ENCODE results near the gene EIF4H. TPM values are rescaled to one million over a fixed set of nuclear protein-coding genes. Genes with fewer than 3 reads are reported as not detected.

The EIF4H gene
- total and polyA plus RNA-seq, 4 donors, result 125 to 250 (median 223) TPM

DNA sequence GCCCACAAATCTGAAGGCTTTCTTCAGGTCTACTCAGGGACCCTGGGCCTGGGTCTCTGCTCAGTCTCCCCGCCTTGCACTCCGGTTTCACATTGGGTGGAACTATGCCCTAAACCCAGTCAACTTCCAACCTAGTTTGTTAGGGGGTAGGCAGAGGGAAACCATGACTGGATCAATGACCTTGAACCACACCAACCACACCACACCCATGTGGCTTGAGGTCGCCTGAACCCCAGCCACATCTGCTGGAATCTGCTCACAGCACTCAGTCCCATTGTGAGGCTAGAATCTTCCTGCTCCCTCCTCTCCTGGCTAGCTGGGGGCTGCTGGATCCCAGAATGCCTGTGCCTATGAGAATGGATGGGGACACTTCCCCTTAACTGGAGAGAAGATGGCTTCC, 62.1 kb downstream of the EIF4H start:
- 86 to 89% methylated on average over 3 of the region's 3 CpGs for WGBS, 2 donors
- Histone ChIP-seq H3K4me3 (no peak overlapping the region), H3K36me3 (ENCODE audit: control insufficient read depth in 4 of 4, insufficient read depth in 4 of 4, low read length in 4 of 4) (peaks cover 7 to 52% (median 40%) of the 10 kb centered on the region in 4 donors), H3K27ac (ENCODE audit: low read depth in 1 of 2, low read length in 1 of 2) (no peak overlapping the region), H3K4me1 (ENCODE audit: control insufficient read depth in 5 of 5, insufficient read depth in 5 of 5, low read length in 5 of 5) (no peaks in the 10 kb centered on the region), H3K9me3 (ENCODE audit: control insufficient read depth in 4 of 4, insufficient read depth in 3 of 4, low read length in 3 of 4) (no peaks in the 10 kb centered on the region), H3K27me3 (ENCODE audit: control insufficient read depth in 3 of 3, insufficient read depth in 3 of 3, low read length in 2 of 3) (no peaks in the 10 kb centered on the region), H3K9ac (ENCODE audit: insufficient read depth in 1 of 2, low read length in 2 of 2) (no peak overlapping the region)
- no peak for TF ChIP-seq CTCF (IDR thresholded peaks at IDR 0.05; ENCODE audit: control extremely low read depth, extremely low read depth)
- no peak for ATAC-seq (ENCODE audit: insufficient read depth, low FRiP score)
- no peak for DNase-seq

GRCh38 chr7:74240482-74240881, 66.3 kb downstream of the EIF4H start:
- Histone ChIP-seq H3K4me1 (ENCODE audit: control insufficient read depth in 5 of 5, insufficient read depth in 5 of 5, low read length in 5 of 5) (peaks cover 0 to 2% (median 0%) of the 10 kb centered on the region in 5 donors), H3K27me3 (ENCODE audit: control insufficient read depth in 3 of 3, insufficient read depth in 3 of 3, low read length in 2 of 3) (no peaks in the 10 kb centered on the region), H3K9me3 (ENCODE audit: control insufficient read depth in 4 of 4, insufficient read depth in 3 of 4, low read length in 3 of 4) (no peaks in the 10 kb centered on the region), H3K36me3 (ENCODE audit: control insufficient read depth in 4 of 4, insufficient read depth in 4 of 4, low read length in 4 of 4) (peaks cover 4 to 55% (median 42%) of the 10 kb centered on the region in 4 donors), H3K4me3 (no peak overlapping the region), H3K27ac (ENCODE audit: low read depth in 1 of 2, low read length in 1 of 2) (no peak overlapping the region), H3K9ac (ENCODE audit: insufficient read depth in 1 of 2, low read length in 2 of 2) (no peak overlapping the region)
- no peak for TF ChIP-seq CTCF (IDR thresholded peaks at IDR 0.05; ENCODE audit: control extremely low read depth, extremely low read depth)
- 92 to 96% methylated on average over 4 of the region's 4 CpGs for WGBS, 2 donors
- no peak for DNase-seq
- no peak for ATAC-seq (ENCODE audit: insufficient read depth, low FRiP score)

DNA sequence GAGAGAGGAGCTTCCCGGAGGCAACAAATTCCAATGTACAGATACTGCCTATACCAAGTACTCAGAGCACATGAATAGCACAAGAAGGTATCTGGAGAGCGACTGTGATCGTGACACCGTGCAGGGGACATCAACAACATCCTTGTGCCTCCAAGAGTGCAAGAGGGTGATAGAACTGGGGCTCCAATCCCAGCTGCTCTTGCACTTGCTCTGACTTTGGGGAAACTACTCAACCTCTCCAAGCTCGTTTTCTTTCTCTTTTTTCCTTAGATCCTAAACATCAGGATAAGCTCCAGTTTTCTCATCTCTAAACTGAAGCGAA, 67.9 kb downstream of the EIF4H start:
- H3K9me3 ChIP-seq (ENCODE audit: control insufficient read depth in 4 of 4, insufficient read depth in 3 of 4, low read length in 3 of 4), result no peaks in the 10 kb centered on the region
- H3K36me3 ChIP-seq (ENCODE audit: control insufficient read depth in 4 of 4, insufficient read depth in 4 of 4, low read length in 4 of 4), result peaks cover 3 to 46% (median 32%) of the 10 kb centered on the region in 4 donors
- H3K9ac ChIP-seq (ENCODE audit: insufficient read depth in 1 of 2, low read length in 2 of 2), result no peak overlapping the region
- TF ChIP-seq CTCF (IDR thresholded peaks at IDR 0.05; ENCODE audit: control extremely low read depth, extremely low read depth), result no peak
- ATAC-seq (ENCODE audit: insufficient read depth, low FRiP score) (no peak), DNase-seq (no peak)
- H3K4me1 ChIP-seq (ENCODE audit: control insufficient read depth in 5 of 5, insufficient read depth in 5 of 5, low read length in 5 of 5), result peaks cover 0 to 2% (median 0%) of the 10 kb centered on the region in 5 donors
- no peak overlapping the region for H3K27ac ChIP-seq (ENCODE audit: low read depth in 1 of 2, low read length in 1 of 2)
- no peak overlapping the region for H3K4me3 ChIP-seq
- WGBS, 2 donors, result 87 to 94% methylated on average over 6 of the region's 6 CpGs
- no peaks in the 10 kb centered on the region for H3K27me3 ChIP-seq (ENCODE audit: control insufficient read depth in 3 of 3, insufficient read depth in 3 of 3, low read length in 2 of 3)

- H3K4me1 ChIP-seq (ENCODE audit: control insufficient read depth in 5 of 5, insufficient read depth in 5 of 5, low read length in 5 of 5), result peaks cover 0 to 2% (median 0%) of the 10 kb centered on the region in 5 donors
- peaks cover 4 to 36% (median 31%) of the 10 kb centered on the region in 4 donors for H3K36me3 ChIP-seq (ENCODE audit: control insufficient read depth in 4 of 4, insufficient read depth in 4 of 4, low read length in 4 of 4)
- ATAC-seq (ENCODE audit: insufficient read depth, low FRiP score) (no peak), DNase-seq (no peak)
- no peak for TF ChIP-seq CTCF (IDR thresholded peaks at IDR 0.05; ENCODE audit: control extremely low read depth, extremely low read depth)
- H3K9ac ChIP-seq (ENCODE audit: insufficient read depth in 1 of 2, low read length in 2 of 2), result no peak overlapping the region
- H3K9me3 ChIP-seq (ENCODE audit: control insufficient read depth in 4 of 4, insufficient read depth in 3 of 4, low read length in 3 of 4), result no peaks in the 10 kb centered on the region
- no peaks in the 10 kb centered on the region for H3K27me3 ChIP-seq (ENCODE audit: control insufficient read depth in 3 of 3, insufficient read depth in 3 of 3, low read length in 2 of 3)
- 75 to 92% methylated on average over 4 of the region's 4 CpGs for WGBS, 2 donors
- H3K27ac ChIP-seq (ENCODE audit: low read depth in 1 of 2, low read length in 1 of 2), result no peak overlapping the region
- H3K4me3 ChIP-seq, result no peak overlapping the region
Measured at GRCh38 chr7:74246497-74246896, 72.3 kb downstream of the EIF4H start.
